Heart right ventricle (tissue), 16 donors: ENCODE data around the gene NSD2. TPM values are rescaled to one million over a fixed set of nuclear protein-coding genes. Genes with fewer than 3 reads are reported as not detected.

ENCODE experiments used
- ATAC-seq, 8 donors: fragments of 200-7000 bp; cut with Tn5 transposase; one replicate each; pipeline ENCODE4 v1.9.1; 2020; ENCODE audit warnings: mild to moderate bottlenecking in 8 of 8, moderate library complexity in 8 of 8, moderate number of reproducible peaks in 1 of 8
- DNase-seq, 2 donors: peaks; one replicate each; pipeline ENCODE4 v3.0.0-alpha.2; 2020
- H3K27ac ChIP-seq, 10 donors: fragments of 200-600 bp; sonication (generic) in 2 of 10; one replicate each; pipeline versions ENCODE4 v1.5.0 to v1.8.0; 2020 to 2022; ENCODE audit warnings: mild to moderate bottlenecking in 3 of 10
- H3K27me3 ChIP-seq, 7 donors: fragments of 200-600 bp; one replicate each; pipeline ENCODE4 v1.8.0; 2021 to 2022; ENCODE audit warnings: mild to moderate bottlenecking in 2 of 7
- H3K36me3 ChIP-seq, 9 donors: fragments of 200-600 bp; sonication (generic) in 1 of 9; one replicate each; pipeline versions ENCODE4 v1.5.0 to v1.8.0; 2020 to 2022; ENCODE audit warnings: mild to moderate bottlenecking in 2 of 9
- H3K4me1 ChIP-seq, 9 donors: fragments of 200-600 bp; sonication (generic) in 1 of 9; one replicate each; pipeline versions ENCODE4 v1.5.0 to v1.8.0; 2020 to 2022; ENCODE audit warnings: mild to moderate bottlenecking in 4 of 9
- H3K4me3 ChIP-seq, 10 donors: fragments of 200-600 bp; sonication (generic) in 2 of 10; one replicate each; pipeline versions ENCODE4 v1.5.0 to v1.8.0; 2020 to 2022; ENCODE audit warnings: mild to moderate bottlenecking in 7 of 10, moderate library complexity in 2 of 10
- H3K9me3 ChIP-seq, 11 donors: fragments of 200-600 bp in 10 of 11; sonication (generic) in 2 of 11; one replicate each; pipeline versions ENCODE4 v1.5.0 to v1.8.0; 2013 to 2022; ENCODE audit warnings: mild to moderate bottlenecking in 2 of 11, control low read depth in 1 of 11, moderate library complexity in 1 of 11
- CTCF ChIP-seq, 9 donors: fragments of 200-600 bp; sonication (generic) in 2 of 9; IDR thresholded peaks; one replicate each; pipeline versions ENCODE4 v1.5.0 to v1.8.0; 2021 to 2022; ENCODE audit warnings: antibody characterized with exemption in 9 of 9, mild to moderate bottlenecking in 5 of 9, moderate library complexity in 1 of 9
- WGBS, 2 donors: extraction: QIAGEN DNeasy Blood & Tissue Kit; methylation state at CpG; one replicate each; pipeline ENCODE4 v1.1.7; 2013; ENCODE audit warnings: inconsistent platforms in 1 of 2; 5-methylcytosine and 5-hydroxymethylcytosine counted together
- intact Hi-C, 10 donors: fragments of 100-400 bp; cut with DNase I; formaldehyde crosslinking; loops; one replicate each; pipeline versions ENCODE4 v1.11.1 to v1.14.2; 2022
- polyA plus RNA-seq, 2 donors: library from polyadenylated mRNA; stranded (reverse); fragments of 200-250 nt; gene quantifications; one replicate each; pipeline ENCODE4 v1.2.3, GENCODE V29; 2013
- total RNA-seq, 10 donors: library from RNA; stranded (reverse); fragmentation: NEBNext Ultra II Directional in 3 of 10; extraction: Animal tissue kit (Norgen Biotek cat#: 25700) in 3 of 10; gene quantifications; one replicate each; pipeline versions ENCODE4 v1.2.1 to v1.2.4, GENCODE V29; 2021 to 2023
- donor health status: Arrhythmogenic right ventricular cardiomyopathy.
- donor health status: ischemic (EF 13 %, LVEDD 7.1; RV severe dilation, severe dysfunction).
- donor health status: healthy with polysubstance abuse.
- donor health status: DM: no; HTN: yes; CAD: no.
- donor health status: DM: no; HTN: no; CAD: no.
- donor health status: ischemic (EF 25% LVEDD 6.9; RV normal size, moderate dysfunction).
- donor health status: ischemic (EF 25% LVEDD 5.7; RV mildly dilated, moderate dysfunction).
- donor health status: healthy.
- donor health status: DM: yes; HTN: yes; CAD: no.
- donor health status: Ischemic cardiomyopathy.
- donor health status: ischemic (EF 35%, LVEDD 5.7; RV mildly dilated, moderate dysfunction).
- donor health status: nonischemic (EF 11% LVEDD 7.7; RV severe dilation, severe dysfunction).
- donor health status: DM: yes; HTN: yes; CAD: no.
- donor health status: PGD.
- donor health status: ischemic (EF 29% LVEDD 5.4; RV normal size, mild dysfunction).
- donor health status: nonischemic (EF 23%, LVEDD 6.1; RV moderate dilation, normal function).

Gene NSD2
- total and polyA plus RNA-seq, 12 donors: 7.7 to 64.4 (median 44.5) TPM

GRCh38 chr4:1961563-1961962 lies 90.4 kb downstream of the NSD2 start:
- H3K27ac ChIP-seq: no peak overlapping the region
- peaks cover 0 to 12% (median 4%) of the 10 kb centered on the region in 9 donors for H3K4me1 ChIP-seq
- no peaks in the 10 kb centered on the region for H3K9me3 ChIP-seq
- no peak for DNase-seq
- ATAC-seq: no peak
- TF ChIP-seq CTCF (IDR thresholded peaks at IDR 0.05): no peak
- H3K4me3 ChIP-seq: no peak overlapping the region
- no peaks in the 10 kb centered on the region for H3K27me3 ChIP-seq
- H3K36me3 ChIP-seq: peaks cover 0 to 94% (median 35%) of the 10 kb centered on the region in 9 donors
- intact Hi-C loops: no loop called here
- 72 to 80% methylated on average over 4 of the region's 4 CpGs for WGBS, 2 donors

- DNase-seq: no peak
- WGBS, 2 donors: 83 to 88% methylated on average over 4 of the region's 4 CpGs
- Histone ChIP-seq H3K27me3 (no peaks in the 10 kb centered on the region), H3K27ac (no peak overlapping the region), H3K9me3 (no peaks in the 10 kb centered on the region), H3K4me3 (no peak overlapping the region), H3K4me1 (peaks cover 0 to 12% (median 4%) of the 10 kb centered on the region in 9 donors), H3K36me3 (peaks cover 0 to 93% (median 35%) of the 10 kb centered on the region in 9 donors)
- ATAC-seq: no peak
- intact Hi-C loops: no loop called here
- no peak for TF ChIP-seq CTCF (IDR thresholded peaks at IDR 0.05)
Measured at GRCh38 chr4:1962980-1963379, 91.8 kb downstream of the NSD2 start.

GRCh38 chr4:1964443-1964842 lies 93.2 kb downstream of the NSD2 start:
- no peaks in the 10 kb centered on the region for H3K27me3 ChIP-seq
- H3K4me1 ChIP-seq: peaks cover 0 to 11% (median 4%) of the 10 kb centered on the region in 9 donors
- intact Hi-C loops: no loop called here
- no peak for TF ChIP-seq CTCF (IDR thresholded peaks at IDR 0.05)
- WGBS, 2 donors: 46 to 66% methylated on average over 6 of the region's 6 CpGs
- peaks cover 0 to 93% (median 29%) of the 10 kb centered on the region in 9 donors for H3K36me3 ChIP-seq
- H3K4me3 ChIP-seq: no peak overlapping the region
- ATAC-seq (no peak), DNase-seq (no peak)
- no peaks in the 10 kb centered on the region for H3K9me3 ChIP-seq
- H3K27ac ChIP-seq: no peak overlapping the region

- no peak for TF ChIP-seq CTCF (IDR thresholded peaks at IDR 0.05)
- no peak overlapping the region for H3K27ac ChIP-seq
- DNase-seq (no peak), ATAC-seq (no peak)
- H3K27me3 ChIP-seq: no peaks in the 10 kb centered on the region
- peaks cover 0 to 11% (median 3%) of the 10 kb centered on the region in 9 donors for H3K4me1 ChIP-seq
- peaks cover 0 to 93% (median 24%) of the 10 kb centered on the region in 9 donors for H3K36me3 ChIP-seq
- intact Hi-C loops: no loop called here
- no peaks in the 10 kb centered on the region for H3K9me3 ChIP-seq
- WGBS, 2 donors: 97 to 100% methylated on average over 1 of the region's 1 CpG
- no peak overlapping the region for H3K4me3 ChIP-seq
Measured at GRCh38 chr4:1964971-1965370, 93.8 kb downstream of the NSD2 start.
